HG02943 (cell line): ENCODE measurements around the gene LRRK1.
"Not testable (repeated sequence)": the region's sequence is repeated elsewhere in the genome, so short reads cannot be mapped to it uniquely, and the experiment has no call there.

Experiments
- ATAC-seq: cut with Tn5 transposase; IDR thresholded peaks from one replicate; pipeline ENCODE4 v1.9.1; 2021; ENCODE audit warnings: mild to moderate bottlenecking, low read depth, moderate library complexity; ENCODE audit not compliant: unreplicated experiment

Gene LRRK1

DNA sequence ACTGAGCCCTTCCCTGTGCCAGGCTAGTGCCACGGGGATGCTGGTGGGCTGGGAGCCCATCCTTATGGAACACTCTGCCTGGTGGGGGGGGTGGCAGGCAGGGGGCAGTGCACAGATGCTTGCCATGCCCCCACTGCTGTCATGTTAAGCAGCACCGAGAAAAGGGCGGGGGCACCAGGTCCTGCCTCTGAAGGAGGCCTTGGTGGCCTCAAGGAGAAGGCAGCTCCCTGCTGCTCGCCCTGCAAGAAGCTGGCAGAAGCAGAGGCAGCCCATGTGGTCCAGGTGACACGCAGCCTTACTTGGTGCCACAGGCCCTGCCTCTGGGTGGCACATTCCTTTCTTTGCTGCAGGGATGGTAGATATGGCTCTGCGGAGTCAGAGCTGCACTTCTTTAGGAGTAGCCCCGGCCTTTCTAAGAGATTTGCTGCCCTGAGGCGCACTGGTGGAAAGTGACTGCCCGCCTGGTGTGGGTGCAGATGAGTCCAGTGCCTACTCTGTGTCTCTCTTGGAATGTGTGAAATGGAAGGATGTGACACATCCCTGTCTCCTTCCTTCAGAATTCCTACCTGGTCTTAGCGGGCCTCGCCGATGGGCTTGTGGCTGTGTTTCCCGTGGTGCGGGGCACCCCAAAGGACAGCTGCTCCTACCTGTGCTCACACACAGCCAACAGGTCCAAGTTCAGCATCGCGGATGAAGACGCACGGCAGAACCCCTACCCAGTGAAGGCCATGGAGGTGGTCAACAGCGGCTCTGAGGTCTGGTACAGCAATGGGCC, 145.8 kb downstream of the LRRK1 start:
- no peak for ATAC-seq

DNA sequence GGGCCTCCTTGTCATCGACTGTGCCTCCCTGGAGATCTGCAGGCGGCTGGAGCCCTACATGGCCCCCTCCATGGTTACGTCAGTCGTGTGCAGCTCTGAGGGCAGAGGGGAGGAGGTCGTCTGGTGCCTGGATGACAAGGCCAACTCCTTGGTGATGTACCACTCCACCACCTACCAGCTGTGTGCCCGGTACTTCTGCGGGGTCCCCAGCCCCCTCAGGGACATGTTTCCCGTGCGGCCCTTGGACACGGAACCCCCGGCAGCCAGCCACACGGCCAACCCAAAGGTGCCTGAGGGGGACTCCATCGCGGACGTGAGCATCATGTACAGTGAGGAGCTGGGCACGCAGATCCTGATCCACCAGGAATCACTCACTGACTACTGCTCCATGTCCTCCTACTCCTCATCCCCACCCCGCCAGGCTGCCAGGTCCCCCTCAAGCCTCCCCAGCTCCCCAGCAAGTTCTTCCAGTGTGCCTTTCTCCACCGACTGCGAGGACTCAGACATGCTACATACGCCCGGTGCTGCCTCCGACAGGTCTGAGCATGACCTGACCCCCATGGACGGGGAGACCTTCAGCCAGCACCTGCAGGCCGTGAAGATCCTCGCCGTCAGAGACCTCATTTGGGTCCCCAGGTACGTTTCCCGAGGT, 146.5 kb downstream of the LRRK1 start:
- no peak for ATAC-seq

DNA sequence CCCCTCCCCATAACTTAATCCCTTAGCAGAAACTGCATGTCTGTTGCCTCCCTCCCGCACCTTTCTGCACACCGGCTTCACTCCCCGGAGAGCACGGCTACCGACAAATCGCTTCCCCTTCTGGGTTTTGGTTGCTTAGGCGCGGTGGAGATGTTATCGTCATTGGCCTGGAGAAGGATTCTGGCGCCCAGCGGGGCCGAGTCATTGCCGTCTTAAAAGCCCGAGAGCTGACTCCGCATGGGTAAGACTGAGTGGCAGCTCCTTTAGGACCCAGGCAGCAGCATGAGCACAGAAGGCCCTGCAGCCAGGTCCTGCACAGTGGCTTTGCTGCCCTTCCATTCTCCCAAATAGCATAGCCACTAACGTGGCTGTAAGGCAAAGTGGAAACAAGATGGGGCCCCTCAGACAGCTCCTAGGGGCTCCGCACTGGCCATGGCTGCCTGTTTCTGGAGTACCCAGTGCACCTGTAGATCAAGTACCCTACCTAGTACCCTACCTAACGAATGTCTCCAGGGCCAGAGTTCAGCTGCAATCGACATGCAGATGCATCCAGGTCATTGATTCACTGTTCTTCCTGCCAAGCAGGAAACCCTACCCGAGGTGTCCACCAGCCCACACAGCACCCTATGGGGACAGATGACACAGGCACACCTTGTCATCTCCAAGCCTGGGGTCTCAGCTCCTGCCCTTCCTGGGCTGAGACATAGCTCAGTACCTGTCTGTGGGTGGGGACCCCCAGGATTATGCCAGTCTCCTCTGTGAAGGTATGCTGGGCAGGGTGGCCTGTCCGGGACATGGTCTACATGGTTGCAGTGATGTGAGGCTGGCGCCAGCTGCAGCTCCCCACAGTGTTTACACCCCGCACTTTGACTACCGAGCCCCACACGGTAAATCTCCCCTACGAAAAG, 147.6 kb downstream of the LRRK1 start:
- ATAC-seq: no peak

DNA sequence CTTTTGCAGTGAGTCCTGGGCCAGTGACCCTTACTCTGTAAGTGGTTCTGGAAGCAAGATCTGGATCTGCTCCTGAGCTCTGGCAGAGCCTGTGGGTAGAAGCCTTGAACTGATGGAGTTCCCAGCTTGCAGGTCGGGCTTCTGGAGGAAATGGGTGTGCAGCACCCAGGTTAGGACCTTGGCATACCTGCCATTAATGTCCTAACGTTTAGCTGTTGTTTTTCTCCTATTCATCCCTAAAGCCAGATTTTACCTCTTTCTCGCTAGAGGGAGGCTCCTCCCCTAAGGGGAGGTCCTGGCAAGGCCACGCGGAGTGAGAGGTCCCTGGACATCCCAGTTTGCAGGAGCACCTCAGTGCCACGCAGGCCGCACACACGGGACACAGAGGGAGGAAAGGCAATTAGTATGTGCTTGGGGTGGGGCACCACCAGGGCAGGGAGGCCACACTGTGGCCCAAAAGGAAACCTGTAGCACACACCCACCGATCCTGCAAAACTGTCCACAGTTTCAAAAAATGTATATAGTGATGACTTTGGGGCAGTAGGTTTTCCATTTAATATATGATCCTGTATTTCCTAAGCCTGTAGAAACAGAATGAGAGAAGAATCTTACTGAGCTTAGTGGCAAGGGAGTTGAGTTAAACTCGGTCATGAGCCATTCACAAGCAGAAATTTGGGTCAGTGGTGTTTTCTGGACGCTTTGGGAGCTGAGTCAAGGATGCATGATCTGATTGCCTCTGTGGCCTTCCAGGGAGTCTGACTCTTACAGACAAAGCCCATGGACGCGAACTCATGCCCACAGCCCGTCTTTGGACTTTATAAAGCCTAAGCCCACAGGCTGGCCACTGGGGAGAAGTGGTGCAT, 148.7 kb downstream of the LRRK1 start:
- ATAC-seq: no peak

DNA sequence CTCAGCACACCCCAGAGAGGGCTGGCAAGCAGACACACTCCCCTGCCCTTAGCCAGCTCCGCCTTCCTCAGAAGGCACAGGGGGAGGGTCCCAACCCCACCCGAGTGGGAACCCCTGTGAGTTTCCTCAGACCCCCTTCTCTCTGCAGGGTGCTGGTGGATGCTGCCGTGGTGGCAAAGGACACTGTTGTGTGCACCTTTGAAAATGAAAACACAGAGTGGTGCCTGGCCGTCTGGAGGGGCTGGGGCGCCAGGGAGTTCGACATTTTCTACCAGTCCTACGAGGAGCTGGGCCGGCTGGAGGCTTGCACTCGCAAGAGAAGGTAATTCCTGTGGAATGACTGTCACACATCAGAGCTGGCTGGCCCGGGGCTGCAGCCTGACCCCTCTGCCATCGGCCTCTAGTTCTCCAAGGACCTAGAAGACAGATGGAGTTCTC, 149.4 kb downstream of the LRRK1 start:
- ATAC-seq: no peak

DNA sequence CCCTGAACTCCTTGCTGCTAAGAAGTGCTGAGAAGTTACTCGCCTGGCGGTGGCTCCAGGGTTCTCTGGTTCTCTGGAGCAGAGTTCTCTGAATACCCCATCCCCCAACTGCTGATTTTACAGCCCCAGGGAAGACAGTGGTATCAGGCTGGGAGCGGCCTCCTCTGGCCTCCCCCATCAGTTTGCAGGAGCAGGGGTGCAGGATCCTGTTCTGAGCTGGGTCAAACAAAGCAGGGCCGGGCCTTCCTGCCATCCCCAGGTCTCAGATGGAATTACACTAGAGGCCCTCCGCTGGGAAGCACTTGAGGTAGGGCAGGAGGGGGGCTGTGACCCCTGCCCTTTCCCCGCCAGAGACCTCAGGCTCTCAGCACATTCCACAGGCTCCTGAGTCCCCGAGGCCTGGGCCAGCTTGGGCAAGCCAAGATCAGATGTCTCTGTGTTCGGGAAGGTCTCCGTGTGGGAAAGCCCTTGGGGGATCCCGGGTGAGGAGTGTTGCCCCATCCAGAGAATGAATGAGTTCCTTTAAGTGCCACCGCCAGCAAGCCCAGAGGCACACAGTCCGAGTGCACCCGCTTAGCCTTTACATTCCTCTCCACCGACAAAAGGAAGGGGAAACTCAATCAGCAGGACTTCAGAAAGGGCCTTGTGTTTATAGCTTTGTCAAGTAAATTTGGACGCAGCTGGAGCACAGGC, 149.9 kb downstream of the LRRK1 start:
- no peak for ATAC-seq

DNA sequence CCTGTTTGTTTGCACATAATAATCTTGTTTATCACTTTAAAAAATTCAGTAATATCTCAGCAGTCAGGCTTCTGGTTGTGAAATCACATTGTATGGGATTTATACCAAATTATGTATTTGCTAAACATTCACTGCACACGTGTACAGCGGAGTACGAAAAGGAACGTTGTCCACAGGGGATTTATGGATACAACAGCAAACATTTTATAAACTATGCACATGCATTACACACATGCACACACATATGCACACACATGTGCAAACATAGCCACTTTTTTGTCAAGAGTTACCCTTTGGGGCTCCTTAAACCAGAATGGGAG, 150.5 kb downstream of the LRRK1 start:
- no peak for ATAC-seq

DNA sequence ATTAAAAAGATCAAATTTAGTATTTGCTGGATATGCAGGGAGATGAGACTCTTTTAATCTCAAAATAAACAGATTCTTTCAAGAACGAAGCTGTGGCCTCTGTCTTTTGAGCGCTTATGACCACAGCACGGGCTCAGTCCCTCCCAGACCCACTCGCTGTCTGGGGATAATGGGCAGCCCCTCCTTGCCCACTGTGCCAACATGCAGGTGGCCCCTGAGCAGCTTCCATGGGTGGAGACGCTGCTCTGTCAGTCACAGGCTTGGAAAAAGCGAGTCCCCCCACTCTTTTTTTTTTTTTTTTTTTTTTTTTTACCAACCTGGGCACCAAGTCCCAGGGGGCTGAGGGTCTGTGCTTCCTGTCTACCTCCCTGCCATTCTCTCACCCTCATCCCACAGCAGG, 150.9 kb downstream of the LRRK1 start:
- no peak for ATAC-seq

DNA sequence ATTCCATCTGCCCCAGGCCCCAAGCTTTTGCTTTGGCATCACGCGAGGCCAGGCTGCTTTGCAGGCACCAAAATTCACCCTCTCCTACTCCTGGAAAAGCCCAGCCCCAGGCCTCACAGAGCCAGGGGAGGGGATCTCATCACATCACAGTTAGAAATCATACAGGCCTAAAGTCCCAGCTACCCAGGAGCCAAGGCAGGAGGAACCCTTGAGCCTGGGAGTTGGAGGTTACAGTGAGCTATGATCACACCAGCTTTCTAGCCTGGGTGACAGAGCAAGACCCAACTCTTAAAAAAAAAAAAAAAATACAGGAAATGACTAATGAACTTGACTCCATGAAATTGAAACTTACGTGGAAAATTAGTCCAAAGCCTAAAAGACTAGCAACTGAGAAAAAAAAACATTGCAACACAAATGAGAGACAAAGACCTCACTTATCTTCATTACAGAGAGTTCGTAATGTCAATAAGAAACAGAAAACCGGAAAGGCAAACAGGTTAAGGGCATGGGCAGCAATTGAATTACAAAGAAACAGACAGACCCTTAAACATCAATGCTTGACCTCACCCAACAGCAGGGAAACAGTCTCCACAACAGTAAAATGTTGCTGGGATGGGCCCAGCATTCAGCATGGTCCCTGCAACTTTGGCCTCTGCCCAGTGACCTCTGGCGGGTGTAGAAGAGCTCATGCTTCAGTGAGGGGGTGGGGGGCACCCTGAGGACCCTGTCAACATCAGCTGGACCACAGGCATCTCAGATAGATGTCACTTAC, 151.5 kb downstream of the LRRK1 start:
- ATAC-seq: no peak

DNA sequence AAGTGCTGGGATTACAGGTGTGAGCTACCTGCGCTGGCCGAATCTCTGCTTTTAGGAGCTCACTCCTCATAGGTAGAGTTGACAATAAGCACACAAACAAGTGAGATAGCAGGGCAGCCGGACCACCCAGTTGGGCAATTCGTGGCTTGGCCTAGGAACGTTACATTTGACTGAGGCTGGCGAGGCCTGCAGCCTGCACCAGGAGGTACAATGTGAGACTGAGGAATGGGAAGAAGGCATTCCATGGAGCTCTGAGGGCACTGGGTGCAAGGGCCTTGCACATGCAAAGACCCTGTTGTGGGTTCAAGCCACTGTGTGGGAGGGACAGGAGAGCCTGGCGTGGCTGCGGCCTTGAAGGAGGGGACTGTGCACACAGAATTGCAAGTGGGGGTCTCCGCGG, 152.5 kb downstream of the LRRK1 start:
- ATAC-seq: no peak

DNA sequence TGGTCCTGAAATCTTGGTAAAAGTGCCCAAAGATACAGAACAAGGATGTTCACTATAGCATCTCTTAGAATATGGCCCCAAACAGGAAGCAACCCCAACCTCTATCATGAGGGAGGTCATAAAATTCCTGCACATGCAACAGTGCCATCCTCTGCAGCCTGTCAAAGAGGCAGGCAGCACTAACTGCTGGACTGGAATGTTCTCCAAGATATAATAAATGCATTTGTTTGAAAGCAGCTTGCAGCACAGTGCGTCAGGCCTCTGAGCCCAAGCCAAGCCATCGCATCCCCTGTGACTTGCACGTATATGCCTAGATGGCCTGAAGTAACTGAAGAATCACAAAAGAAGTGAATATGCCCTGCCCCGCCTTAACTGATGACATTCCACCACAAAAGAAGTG, 153.1 kb downstream of the LRRK1 start:
- ATAC-seq: not testable (repeated sequence)

DNA sequence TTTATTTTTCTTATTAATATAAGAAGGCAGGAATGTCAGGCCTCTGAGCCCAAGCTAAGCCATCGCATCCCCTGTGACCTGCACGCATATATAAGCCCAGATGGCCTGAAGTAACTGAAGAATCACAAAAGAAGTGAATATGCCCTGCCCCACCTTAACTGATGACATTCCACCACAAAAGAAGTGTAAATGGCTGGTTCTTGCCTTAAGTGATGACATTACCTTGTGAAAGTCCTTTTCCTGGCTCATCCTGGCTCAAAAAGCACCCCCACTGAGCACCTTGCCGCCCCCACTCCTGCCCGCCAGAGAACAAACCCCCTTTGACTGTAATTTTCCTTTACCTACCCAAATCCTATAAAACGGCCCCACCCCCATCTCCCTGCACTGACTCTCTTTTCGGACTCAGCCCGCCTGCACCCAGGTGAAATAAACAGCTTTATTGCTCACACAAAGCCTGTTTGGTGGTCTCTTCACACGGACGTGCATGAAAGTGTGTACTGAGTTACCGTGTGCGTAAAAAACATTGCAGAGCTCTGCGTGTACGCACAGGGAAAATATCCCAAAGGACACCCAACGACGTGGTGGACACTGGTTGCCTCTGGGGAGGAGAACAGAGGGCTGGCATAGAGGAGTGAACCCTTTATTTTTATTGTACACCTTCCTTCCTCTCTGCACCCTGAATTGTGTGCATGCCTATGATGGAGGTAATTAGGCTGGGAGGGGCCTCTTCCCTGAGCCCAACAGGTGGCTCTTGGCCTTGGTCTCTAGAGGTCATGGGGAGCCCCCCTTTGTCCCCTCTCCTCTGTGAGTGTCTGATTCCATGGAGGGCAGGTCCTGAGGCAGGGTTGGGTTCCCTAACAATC, 158.9 kb downstream of the LRRK1 start:
- not testable (repeated sequence) for ATAC-seq

DNA sequence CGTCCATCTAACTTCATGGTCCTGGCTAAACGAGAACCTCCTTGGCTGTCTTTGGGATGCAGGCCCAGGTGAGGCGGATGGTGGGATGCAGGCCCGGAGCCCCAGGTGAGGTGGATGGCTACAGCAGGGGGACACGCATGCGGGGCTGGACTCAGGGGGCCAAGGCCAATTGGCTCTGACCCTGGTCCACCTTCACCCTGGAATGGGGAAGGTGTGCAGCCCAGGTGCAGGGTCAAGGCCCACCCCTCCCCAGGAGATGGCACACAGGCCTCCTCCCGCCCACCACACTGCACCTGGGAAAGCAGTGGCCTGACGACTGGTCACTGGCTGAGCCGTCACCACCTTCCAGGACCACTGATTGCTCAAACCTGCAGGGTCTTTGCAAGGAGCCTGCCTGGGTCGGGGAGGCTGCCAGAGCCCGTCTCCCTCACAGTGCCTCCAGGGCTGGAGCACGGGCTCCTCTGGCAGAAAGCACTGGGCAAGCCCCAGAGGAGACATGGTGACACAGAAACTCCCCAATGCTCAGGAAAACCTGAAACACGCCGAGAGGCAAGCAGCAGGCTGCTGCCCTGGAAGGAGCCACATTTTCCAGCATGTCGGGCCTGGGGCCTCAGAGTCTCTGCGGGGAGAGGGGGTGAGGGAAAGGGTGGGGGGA, 159.6 kb downstream of the LRRK1 start:
- no peak for ATAC-seq

DNA sequence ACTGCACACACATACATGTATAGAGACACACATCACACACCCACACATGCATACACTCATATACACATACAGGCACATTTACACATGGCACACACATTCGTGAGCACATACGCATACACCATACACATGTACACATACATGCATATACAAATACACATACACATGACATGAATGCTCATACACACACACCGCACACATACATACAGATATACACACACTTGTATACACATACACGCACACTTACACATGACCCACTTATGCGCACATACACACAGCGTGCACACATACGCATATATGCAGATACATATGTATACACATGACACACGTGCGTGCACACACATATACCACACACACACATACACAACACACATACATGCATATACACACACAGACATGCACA, 162.7 kb downstream of the LRRK1 start:
- ATAC-seq: no peak

DNA sequence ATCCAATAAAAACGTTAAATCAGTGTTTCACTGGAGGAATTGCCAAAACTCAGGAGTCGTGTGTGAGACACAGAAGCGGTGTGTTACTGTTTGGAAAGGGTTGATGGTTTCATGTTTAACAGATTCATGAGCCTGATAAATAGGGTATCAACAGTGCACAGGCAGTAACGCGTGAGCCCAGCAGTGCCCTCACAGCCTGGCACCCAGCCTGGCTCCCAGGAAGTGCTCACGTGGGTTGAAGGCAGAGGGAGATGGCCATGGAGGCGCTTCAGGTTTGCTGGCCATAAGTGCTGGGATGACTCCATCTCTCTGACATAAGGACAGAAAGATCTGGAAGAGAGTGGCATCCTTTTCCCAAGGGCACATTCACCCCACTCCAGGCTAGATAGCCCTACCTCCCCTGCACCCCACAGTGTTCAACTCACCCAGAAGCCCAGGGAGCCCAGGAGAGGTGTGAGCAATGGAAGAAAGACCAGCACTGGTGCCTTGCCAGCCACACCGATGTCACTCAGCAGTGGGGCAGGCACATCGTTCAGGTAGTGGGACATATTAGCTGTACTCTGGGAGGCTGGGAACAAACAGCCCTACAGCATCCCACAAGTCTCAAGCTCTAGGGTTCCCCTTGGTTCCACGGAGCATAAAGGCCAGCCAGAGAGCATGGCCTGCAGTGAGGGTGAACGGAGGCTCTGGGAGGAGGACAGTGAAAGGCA, 164.3 kb downstream of the LRRK1 start:
- no peak for ATAC-seq

DNA sequence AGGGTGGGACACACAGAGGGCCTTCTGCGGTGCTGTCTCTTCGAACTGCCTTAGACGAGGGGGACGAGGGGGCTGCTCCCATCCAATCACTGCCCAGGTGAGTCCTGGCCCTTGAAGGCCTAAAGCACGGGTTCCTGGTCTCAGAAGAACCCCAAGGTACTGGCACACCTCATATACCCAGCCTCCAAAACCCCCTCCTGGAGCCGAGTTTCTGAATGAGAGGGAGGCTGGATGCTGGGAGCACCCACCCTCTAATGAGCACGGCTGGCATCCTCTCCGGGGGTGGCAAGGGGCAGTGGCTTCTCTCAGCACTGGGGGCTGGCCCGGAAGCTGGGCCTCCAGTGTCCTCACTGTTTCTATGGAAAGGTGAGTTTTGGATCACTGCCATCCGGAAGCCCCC, 165.6 kb downstream of the LRRK1 start:
- ATAC-seq: no peak

DNA sequence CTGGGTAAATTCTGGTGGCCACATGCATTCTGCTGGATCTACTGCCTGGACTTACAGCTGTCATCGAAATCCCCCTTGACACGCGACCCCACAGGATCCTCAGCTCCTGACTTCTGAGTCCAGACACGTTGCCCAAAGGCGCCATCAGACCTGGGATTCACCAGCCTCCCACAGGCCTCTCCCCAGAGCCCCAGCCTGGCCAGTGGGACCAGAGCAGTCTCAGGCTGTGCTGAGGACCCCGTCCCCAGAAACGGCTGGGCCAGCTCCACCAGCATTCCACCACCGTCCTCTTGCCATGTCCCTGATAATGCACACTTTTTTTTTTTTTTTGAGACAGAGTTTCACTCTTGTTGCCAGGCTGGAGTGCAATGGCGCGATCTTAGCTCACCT, 166.1 kb downstream of the LRRK1 start:
- no peak for ATAC-seq
